Natural killer cell (primary cell): Measurements from ENCODE around the gene NPLOC4. TPM values are rescaled to one million over a fixed set of nuclear protein-coding genes. Genes with fewer than 3 reads are reported as not detected.

ENCODE experiments used
- ATAC-seq, 3 donors: fragments of 150-1000 bp in 2 of 3; fragments of 200-7000 bp in 1 of 3; cut with Tn5 transposase; 1 replicate in 1 of 3; 2 replicates in 2 of 3; pipeline ENCODE4 v1.10.0; 2021; ENCODE audit warnings: mild to moderate bottlenecking in 2 of 3, moderate library complexity in 2 of 3
- DNase-seq, 2 donors: peaks; one replicate each; pipeline versions ENCODE4 v3.0.0 to v3.0.0-alpha.2; 2013 to 2021; ENCODE audit warnings: mixed read lengths in 1 of 2
- H3K27ac ChIP-seq: one replicate; pipeline ENCODE4 v1.5.1; 2013; ENCODE audit warnings: mild to moderate bottlenecking, low read length
- H3K27me3 ChIP-seq: one replicate; pipeline ENCODE4 v1.6.1; 2013; ENCODE audit warnings: low read length; ENCODE audit not compliant: control insufficient read depth, insufficient read depth
- H3K36me3 ChIP-seq: one replicate; pipeline ENCODE4 v1.6.1; 2013; ENCODE audit warnings: low read length; ENCODE audit not compliant: control insufficient read depth, insufficient read depth
- H3K4me1 ChIP-seq: one replicate; pipeline ENCODE4 v1.6.1; 2013; ENCODE audit warnings: low read length; ENCODE audit not compliant: control insufficient read depth, insufficient read depth
- H3K4me3 ChIP-seq: one replicate; pipeline ENCODE4 v1.5.1; 2013; ENCODE audit warnings: low read length
- H3K9me3 ChIP-seq: one replicate; pipeline ENCODE4 v1.6.1; 2013; ENCODE audit warnings: low read length; ENCODE audit not compliant: control insufficient read depth, insufficient read depth
- H3K27ac Mint-ChIP-seq, 2 donors: one replicate each; pipeline ENCODE4 v1.8.0; 2022; ENCODE audit warnings: mild to moderate bottlenecking in 2 of 2, mixed read lengths in 2 of 2, moderate library complexity in 1 of 2
- H3K27me3 Mint-ChIP-seq, 2 donors: one replicate each; pipeline ENCODE4 v1.8.0; 2022; ENCODE audit warnings: low read depth in 2 of 2, mixed read lengths in 2 of 2
- H3K36me3 Mint-ChIP-seq: one replicate; pipeline ENCODE4 v1.8.0; 2022; ENCODE audit warnings: mixed read lengths
- H3K4me1 Mint-ChIP-seq, 2 donors: one replicate each; pipeline ENCODE4 v1.8.0; 2022; ENCODE audit warnings: mixed read lengths in 2 of 2
- H3K4me3 Mint-ChIP-seq: one replicate; pipeline ENCODE4 v1.8.0; 2022; ENCODE audit warnings: mild to moderate bottlenecking, moderate library complexity, mixed read lengths
- H3K9me3 Mint-ChIP-seq, 2 donors: one replicate each; pipeline ENCODE4 v1.8.0; 2022; ENCODE audit warnings: mixed read lengths in 2 of 2
- CTCF ChIP-seq: fragments of 200-600 bp; IDR thresholded peaks from one replicate; pipeline ENCODE4 v1.8.0; 2022; ENCODE audit warnings: antibody characterized with exemption
- WGBS: methylation state at CpG from one replicate; pipeline ENCODE4 v1.1.7; 2013; ENCODE audit warnings: missing lambda C conversion rate; ENCODE audit not compliant: insufficient coverage; 5-methylcytosine and 5-hydroxymethylcytosine counted together
- intact Hi-C: fragments of 100-400 bp; cut with micrococcal nuclease; formaldehyde crosslinking; loops from one replicate; pipeline ENCODE4 v1.14.2; 2022
- total RNA-seq, 4 donors: library from RNA; stranded (reverse); fragments of 120-200 nt in 1 of 4; gene quantifications; one replicate each; pipeline versions ENCODE4 v1.2.3 to v1.2.4, GENCODE V29; 2013 to 2022

Gene NPLOC4
- total RNA-seq, 3 donors from 2014 or later (not counting 1 experiment from before 2014, with no cell fraction given): 96.2 to 117 (median 99.1) TPM

GRCh38 chr17:81550285-81550684, 86.6 kb downstream of the NPLOC4 start:
- no peaks in the 10 kb centered on the region for H3K36me3 Mint-ChIP-seq
- peaks cover 30% of the 10 kb centered on the region for H3K4me1 ChIP-seq
- DNase-seq (no peak), ATAC-seq (no peak)
- H3K9me3 Mint-ChIP-seq: no peaks in the 10 kb centered on the region
- no peak for TF ChIP-seq CTCF
- H3K36me3 ChIP-seq: peaks cover 28% of the 10 kb centered on the region
- intact Hi-C loops: no loop called here
- H3K27me3 Mint-ChIP-seq: no peaks in the 10 kb centered on the region
- H3K27ac ChIP-seq: no peak overlapping the region
- H3K27me3 ChIP-seq: no peaks in the 10 kb centered on the region
- H3K4me3 Mint-ChIP-seq: peak overlapping the region; percentile 74
- WGBS: 97% methylated on average over 15 of the region's 15 CpGs
- H3K4me1 Mint-ChIP-seq: peaks cover 24 to 32% of the 10 kb centered on the region in 2 donors
- H3K4me3 ChIP-seq: no peak overlapping the region
- no peaks in the 10 kb centered on the region for H3K9me3 ChIP-seq
- peak overlapping the region in 1 of 2 donors; percentile 46 for H3K27ac Mint-ChIP-seq

GRCh38 chr17:81549826-81550225, 87.1 kb downstream of the NPLOC4 start:
- Mint-ChIP-seq H3K36me3 (no peaks in the 10 kb centered on the region), H3K4me3 (peak overlapping the region; percentile 74), H3K4me1 (peaks cover 24 to 32% of the 10 kb centered on the region in 2 donors), H3K27me3 (no peaks in the 10 kb centered on the region), H3K27ac (no peak overlapping the region), H3K9me3 (no peaks in the 10 kb centered on the region)
- Histone ChIP-seq H3K4me1 (peaks cover 30% of the 10 kb centered on the region), H3K9me3 (no peaks in the 10 kb centered on the region), H3K27ac (no peak overlapping the region), H3K27me3 (no peaks in the 10 kb centered on the region), H3K36me3 (peaks cover 32% of the 10 kb centered on the region), H3K4me3 (no peak overlapping the region)
- no peak for TF ChIP-seq CTCF
- intact Hi-C loops: no loop called here
- DNase-seq (no peak), ATAC-seq (no peak)
- WGBS: 98% methylated on average over 8 of the region's 8 CpGs

GRCh38 chr17:81549031-81549557, 87.8 kb downstream of the NPLOC4 start:
- WGBS: 96% methylated on average over 16 of the region's 16 CpGs
- Mint-ChIP-seq H3K4me3 (peak overlapping the region; percentile 13), H3K27me3 (no peaks in the 10 kb centered on the region), H3K9me3 (no peaks in the 10 kb centered on the region), H3K36me3 (no peaks in the 10 kb centered on the region), H3K4me1 (peaks cover 22 to 29% of the 10 kb centered on the region in 2 donors), H3K27ac (no peak overlapping the region)
- Histone ChIP-seq H3K27ac (no peak overlapping the region), H3K36me3 (peaks cover 38% of the 10 kb centered on the region), H3K4me1 (peaks cover 27% of the 10 kb centered on the region), H3K4me3 (no peak overlapping the region), H3K9me3 (no peaks in the 10 kb centered on the region), H3K27me3 (no peaks in the 10 kb centered on the region)
- TF ChIP-seq CTCF: no peak
- intact Hi-C loops: no loop called here
- DNase-seq: no peak
- no peak for ATAC-seq

- Mint-ChIP-seq H3K9me3 (no peaks in the 10 kb centered on the region), H3K36me3 (no peaks in the 10 kb centered on the region), H3K4me3 (no peak overlapping the region), H3K4me1 (peaks cover 8 to 14% of the 10 kb centered on the region in 2 donors), H3K27ac (no peak overlapping the region), H3K27me3 (no peaks in the 10 kb centered on the region)
- WGBS: 95% methylated on average over 14 of the region's 14 CpGs
- H3K27ac ChIP-seq: no peak overlapping the region
- H3K27me3 ChIP-seq: no peaks in the 10 kb centered on the region
- H3K4me3 ChIP-seq: no peak overlapping the region
- intact Hi-C loops: no loop called here
- TF ChIP-seq CTCF: no peak
- peaks cover 49% of the 10 kb centered on the region for H3K36me3 ChIP-seq
- no peaks in the 10 kb centered on the region for H3K9me3 ChIP-seq
- peaks cover 14% of the 10 kb centered on the region for H3K4me1 ChIP-seq
- no peak for ATAC-seq
- DNase-seq: no peak
These were observed 89.3 kb downstream of the NPLOC4 start for GRCh38 chr17:81547614-81547982.
